HEK293 (cell line): Measurements from ENCODE around the gene ACP4.
A peak's percentile ranks its signal among the peaks of the same experiment; 100 is the strongest.

Experiments
- KLF1 ChIP-seq: fragments of 450-650 bp; formaldehyde crosslinking; IDR thresholded peaks from 2 replicates; pipeline ENCODE4 v1.5.1; 2016; ENCODE audit warnings: missing biosample characterization, missing genetic modification characterization
- PATZ1 ChIP-seq: fragments of 450-650 bp; formaldehyde crosslinking; IDR thresholded peaks from 2 replicates; pipeline ENCODE4 v1.5.1; 2016; ENCODE audit warnings: missing biosample characterization, missing genetic modification characterization
- PRDM2 ChIP-seq: fragments of 450-650 bp; formaldehyde crosslinking; IDR thresholded peaks from 2 replicates; pipeline ENCODE4 v1.5.1; 2016; ENCODE audit warnings: missing biosample characterization, missing genetic modification characterization, borderline replicate concordance
- ZBTB8A ChIP-seq: fragments of 450-650 bp; formaldehyde crosslinking; IDR thresholded peaks from 2 replicates; pipeline ENCODE4 v1.5.1; 2016; ENCODE audit warnings: missing biosample characterization, missing genetic modification characterization
- ZNF214 ChIP-seq: fragments of 450-650 bp; formaldehyde crosslinking; IDR thresholded peaks from 2 replicates; pipeline ENCODE4 v1.5.1; 2017; ENCODE audit warnings: missing biosample characterization, mild to moderate bottlenecking, missing genetic modification characterization, borderline replicate concordance
- ZNF529 ChIP-seq: fragments of 450-650 bp; formaldehyde crosslinking; IDR thresholded peaks from 2 replicates; pipeline ENCODE4 v1.5.1; 2017; ENCODE audit warnings: missing genetic modification characterization, missing biosample characterization; ENCODE audit not compliant: insufficient replicate concordance
- ZNF596 ChIP-seq: fragments of 450-650 bp; IDR thresholded peaks from 2 replicates; pipeline ENCODE4 v1.5.0; 2018; ENCODE audit warnings: missing biosample characterization, mild to moderate bottlenecking, missing genetic modification characterization, moderate library complexity
- ZNF785 ChIP-seq: fragments of 450-650 bp; formaldehyde crosslinking; IDR thresholded peaks from 2 replicates; pipeline ENCODE4 v1.5.1; 2016; ENCODE audit warnings: missing biosample characterization, missing genetic modification characterization
- TF ChIP-seq, protein P1 (sequence below): fragments of 450-650 bp; formaldehyde crosslinking; IDR thresholded peaks from 2 replicates; pipeline ENCODE4 v1.5.1; 2016; ENCODE audit warnings: missing biosample characterization, missing genetic modification characterization

DNA sequence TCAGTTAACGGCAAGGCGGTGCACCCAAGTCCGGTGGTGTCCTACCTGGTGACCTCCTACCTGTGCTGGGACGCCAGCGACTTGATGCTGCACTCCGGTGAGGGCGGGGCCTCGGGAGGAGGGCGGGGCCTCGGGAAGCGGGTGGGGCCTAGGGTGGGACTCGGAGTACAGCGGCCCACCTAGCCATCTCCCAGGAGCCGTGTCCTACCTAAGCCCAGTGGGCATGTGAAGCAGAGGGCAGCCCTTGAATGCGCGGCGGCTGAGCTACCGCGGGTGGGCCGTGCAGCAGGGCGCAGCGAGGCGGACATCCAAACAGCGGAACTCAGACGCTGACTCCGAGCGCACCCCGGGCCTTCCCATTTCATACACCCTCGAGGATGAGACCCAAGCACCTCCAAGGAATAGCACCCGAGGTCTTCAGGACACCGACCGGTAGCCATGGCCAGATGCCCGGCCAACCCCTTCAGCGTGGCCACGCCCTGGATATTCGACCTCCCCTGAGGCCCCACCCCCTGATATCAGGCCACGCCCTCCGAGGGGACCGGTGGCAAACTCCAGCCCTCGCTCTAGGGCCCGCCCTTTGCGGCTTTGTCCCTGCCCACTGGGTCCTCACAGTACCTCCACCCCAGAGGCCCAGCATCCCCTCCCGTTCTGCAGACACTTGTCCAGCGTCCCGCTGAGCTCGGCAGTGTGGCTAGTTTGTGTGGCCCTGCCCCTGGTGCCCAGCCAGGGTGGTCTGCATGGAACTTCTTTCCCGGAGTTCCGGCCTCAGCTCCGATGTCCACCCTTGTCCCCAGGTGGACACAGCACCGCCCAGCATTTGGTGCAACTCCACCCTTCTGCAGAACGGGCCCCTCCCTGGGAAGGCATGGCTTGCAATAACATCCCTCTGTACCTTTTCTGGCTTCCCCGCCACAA lies 28.0 kb downstream of the ACP4 start:
- TF ChIP-seq PATZ1 (0 out of 2 replicates have a peak, but pooled peaks have one; percentile 39), ZNF596 (tag by site-specific recombination) (no peak), KLF1 (tag by site-specific recombination) (peak; percentile 98), ZNF214 (tag by site-specific recombination) (no peak), ZNF785 (tag by site-specific recombination) (no peak), ZNF529 (tag by site-specific recombination) (no peak), ZBTB8A (tag by site-specific recombination) (no peak), PRDM2 (tag by site-specific recombination) (no peak)
- TF ChIP-seq, protein P1, sequence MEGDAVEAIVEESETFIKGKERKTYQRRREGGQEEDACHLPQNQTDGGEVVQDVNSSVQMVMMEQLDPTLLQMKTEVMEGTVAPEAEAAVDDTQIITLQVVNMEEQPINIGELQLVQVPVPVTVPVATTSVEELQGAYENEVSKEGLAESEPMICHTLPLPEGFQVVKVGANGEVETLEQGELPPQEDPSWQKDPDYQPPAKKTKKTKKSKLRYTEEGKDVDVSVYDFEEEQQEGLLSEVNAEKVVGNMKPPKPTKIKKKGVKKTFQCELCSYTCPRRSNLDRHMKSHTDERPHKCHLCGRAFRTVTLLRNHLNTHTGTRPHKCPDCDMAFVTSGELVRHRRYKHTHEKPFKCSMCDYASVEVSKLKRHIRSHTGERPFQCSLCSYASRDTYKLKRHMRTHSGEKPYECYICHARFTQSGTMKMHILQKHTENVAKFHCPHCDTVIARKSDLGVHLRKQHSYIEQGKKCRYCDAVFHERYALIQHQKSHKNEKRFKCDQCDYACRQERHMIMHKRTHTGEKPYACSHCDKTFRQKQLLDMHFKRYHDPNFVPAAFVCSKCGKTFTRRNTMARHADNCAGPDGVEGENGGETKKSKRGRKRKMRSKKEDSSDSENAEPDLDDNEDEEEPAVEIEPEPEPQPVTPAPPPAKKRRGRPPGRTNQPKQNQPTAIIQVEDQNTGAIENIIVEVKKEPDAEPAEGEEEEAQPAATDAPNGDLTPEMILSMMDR (tag by site-specific recombination), result no peak
